Stimulated activated CD4-positive, alpha-beta T cell treated with anti-CD3 and anti-CD28 coated beads, Interleukin-4, amount 100 ng/mL, for 1 hour (primary cell): ENCODE results near the gene PRX.
"Not testable (repeated sequence)": the region's sequence is repeated elsewhere in the genome, so short reads cannot be mapped to it uniquely, and the experiment has no call there.

Experiments used
- DNase-seq: peaks from one replicate; pipeline ENCODE4 v3.0.0-alpha.2; 2020

PRX gene, protein sequence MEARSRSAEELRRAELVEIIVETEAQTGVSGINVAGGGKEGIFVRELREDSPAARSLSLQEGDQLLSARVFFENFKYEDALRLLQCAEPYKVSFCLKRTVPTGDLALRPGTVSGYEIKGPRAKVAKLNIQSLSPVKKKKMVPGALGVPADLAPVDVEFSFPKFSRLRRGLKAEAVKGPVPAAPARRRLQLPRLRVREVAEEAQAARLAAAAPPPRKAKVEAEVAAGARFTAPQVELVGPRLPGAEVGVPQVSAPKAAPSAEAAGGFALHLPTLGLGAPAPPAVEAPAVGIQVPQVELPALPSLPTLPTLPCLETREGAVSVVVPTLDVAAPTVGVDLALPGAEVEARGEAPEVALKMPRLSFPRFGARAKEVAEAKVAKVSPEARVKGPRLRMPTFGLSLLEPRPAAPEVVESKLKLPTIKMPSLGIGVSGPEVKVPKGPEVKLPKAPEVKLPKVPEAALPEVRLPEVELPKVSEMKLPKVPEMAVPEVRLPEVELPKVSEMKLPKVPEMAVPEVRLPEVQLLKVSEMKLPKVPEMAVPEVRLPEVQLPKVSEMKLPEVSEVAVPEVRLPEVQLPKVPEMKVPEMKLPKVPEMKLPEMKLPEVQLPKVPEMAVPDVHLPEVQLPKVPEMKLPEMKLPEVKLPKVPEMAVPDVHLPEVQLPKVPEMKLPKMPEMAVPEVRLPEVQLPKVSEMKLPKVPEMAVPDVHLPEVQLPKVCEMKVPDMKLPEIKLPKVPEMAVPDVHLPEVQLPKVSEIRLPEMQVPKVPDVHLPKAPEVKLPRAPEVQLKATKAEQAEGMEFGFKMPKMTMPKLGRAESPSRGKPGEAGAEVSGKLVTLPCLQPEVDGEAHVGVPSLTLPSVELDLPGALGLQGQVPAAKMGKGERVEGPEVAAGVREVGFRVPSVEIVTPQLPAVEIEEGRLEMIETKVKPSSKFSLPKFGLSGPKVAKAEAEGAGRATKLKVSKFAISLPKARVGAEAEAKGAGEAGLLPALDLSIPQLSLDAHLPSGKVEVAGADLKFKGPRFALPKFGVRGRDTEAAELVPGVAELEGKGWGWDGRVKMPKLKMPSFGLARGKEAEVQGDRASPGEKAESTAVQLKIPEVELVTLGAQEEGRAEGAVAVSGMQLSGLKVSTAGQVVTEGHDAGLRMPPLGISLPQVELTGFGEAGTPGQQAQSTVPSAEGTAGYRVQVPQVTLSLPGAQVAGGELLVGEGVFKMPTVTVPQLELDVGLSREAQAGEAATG (N-terminal part only)

DNA sequence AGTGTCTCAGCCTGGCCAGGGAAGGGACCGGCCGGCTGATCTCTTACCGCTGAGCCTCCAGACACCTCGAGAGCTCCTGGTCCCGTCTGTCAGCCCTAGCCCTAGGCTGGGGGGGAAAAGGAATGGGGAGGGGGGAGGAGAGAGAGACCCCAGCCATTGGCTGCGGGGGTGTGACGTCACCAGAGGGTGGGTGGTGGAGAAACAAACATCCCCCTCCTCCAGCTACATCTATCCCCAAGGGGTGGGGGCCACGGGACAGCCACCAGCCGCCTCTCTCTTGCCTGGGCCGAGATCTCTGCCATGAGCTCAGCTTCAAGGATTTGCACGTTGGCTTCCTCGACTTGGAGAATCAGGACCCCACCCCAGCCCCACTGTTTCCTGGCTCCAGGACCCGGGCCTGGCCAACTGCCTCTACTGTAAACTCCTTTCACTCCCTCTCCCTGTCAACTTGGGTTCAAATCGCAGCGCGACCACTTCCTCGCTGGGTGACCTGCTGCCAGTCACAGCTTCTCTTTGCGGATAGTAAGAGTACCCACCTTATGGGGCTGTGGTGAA is at the start of gene PRX:
TSS of gene PRX (minus strand) at position 88 of the 555 bp plus-strand sequence. CDS start 5,446 bp downstream, outside the sequence.
- DNase-seq, result no peak

DNA sequence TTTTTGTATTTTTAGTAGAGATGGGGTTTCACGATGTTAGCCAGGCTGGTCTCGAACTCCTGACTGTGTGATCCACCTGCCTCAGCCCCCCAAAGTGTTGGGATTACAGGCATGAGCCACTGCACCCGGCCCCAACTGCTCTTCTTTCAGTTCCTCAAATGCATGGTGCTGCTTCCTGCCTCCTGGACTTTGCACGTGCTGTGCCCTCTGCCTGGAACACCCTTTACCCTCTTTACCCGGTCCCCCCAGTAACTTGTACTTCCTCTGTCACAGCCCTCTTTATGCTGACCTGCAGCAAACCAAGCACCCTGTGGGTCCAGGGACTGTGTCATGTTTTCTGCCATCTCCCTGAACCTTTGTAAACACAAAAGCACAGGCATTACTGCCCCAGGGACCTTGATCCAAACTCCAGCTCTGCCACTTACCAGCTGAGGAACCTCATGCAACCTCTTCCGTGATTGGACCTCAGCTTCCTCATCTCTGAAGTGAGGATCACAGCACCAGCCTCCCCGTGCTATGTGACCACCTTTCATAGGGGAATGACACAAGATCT is 48.6 kb upstream of the PRX start:
- no peak for DNase-seq

GRCh38 chr19:40460185-40460584 is 47.0 kb upstream of the PRX start:
- DNase-seq, result no peak

- no peak for DNase-seq
Measured at GRCh38 chr19:40458597-40458974, 45.4 kb upstream of the PRX start.

DNA sequence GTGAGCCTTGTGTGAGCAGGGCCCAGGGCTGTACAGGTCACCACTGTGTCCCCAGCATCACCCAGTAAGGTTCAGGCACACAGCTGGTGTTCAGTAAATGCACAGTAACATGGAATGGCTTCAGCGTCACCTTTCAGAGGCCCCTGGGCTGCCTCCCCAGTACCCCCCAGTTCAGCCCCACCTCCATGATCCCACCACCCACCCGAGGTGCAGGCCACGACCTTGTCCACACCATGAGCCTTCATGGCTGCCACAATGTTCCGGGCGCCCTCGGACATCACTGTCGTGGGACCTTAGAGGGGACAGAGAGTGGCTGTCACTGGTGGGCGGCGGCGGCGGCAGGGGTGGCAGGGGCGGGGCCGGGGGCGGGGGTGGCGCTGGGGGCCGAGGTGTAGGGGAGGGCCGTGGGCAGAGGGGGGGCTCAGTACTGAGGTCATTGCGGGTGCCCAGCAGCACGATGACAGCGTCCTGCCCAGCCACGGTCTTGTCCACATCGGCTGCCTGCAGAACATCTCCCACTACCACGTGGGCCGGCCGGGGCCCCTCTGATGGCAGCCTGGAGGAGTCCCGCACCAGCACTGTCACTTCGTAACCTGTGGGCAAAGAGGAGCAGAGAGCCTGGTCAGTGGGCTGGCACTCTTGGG is 44.9 kb upstream of the PRX start:
- no peak for DNase-seq

DNA sequence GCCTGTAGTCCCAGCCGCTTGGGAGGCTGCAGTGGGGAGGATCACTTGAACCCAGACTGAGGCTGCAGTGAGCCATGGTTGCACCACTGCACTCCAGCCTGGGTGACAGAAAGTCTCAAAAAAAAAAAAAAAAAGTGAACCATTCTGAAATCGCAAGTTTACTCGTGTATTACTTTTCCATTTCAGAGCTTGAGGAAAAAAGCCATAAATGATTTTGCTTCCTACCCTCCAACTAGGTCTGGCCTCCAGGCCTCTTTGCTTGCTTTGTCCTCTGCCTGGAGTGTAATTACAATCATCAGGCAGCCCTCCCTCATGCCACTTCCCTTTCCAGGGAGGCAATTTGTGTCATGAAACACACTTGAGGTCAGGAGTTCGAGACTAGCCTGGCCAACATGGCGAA is 43.9 kb upstream of the PRX start:
- no peak for DNase-seq

DNA sequence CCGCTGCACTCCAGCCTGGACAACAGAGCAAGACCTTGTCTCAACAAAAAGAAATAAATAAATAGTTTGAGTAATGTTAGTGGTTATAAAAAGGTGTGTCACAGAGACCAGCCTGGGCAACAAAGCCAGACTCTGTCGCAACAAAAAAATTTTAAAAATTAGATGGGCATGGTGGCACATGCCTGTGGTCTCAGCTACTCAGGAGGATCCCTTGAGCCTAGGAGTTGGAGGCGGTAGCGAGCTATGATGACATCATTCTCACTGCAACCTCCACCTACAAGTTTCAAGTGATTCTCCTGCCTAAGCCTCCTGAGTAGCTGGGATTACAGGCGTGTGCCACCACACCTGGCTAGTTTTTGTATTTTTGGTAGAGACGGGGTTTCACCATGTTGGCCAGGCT is 40.8 kb upstream of the PRX start:
- DNase-seq, result not testable (repeated sequence)

GRCh38 chr19:40453151-40453735 is 40.1 kb upstream of the PRX start:
- DNase-seq, result no peak

DNA sequence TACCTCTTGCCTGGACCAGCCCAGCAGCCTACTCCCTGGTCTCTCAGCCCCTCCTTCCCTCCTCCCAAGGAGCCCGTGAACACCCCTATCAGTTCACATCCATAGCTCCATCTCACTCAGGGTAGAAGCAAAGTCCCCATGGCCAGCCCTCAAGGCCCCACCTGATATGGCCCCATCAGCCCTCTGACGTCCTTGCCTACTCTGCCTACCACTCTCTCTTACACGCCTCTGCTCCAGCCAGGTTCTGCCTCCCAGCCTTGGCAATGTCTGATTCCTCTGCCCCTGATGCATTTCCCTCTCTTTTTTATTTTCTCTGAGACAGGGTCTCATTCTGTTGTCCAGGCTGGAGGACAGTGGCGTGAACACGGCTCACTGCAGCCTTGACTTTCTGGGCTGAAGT is 38.8 kb upstream of the PRX start:
- DNase-seq, result no peak

- DNase-seq, result no peak
Measured at GRCh38 chr19:40450664-40451063, 37.5 kb upstream of the PRX start.

- DNase-seq, result no peak
Measured at GRCh38 chr19:40449506-40449905, 36.3 kb upstream of the PRX start.

GRCh38 chr19:40446263-40446784 is 33.1 kb upstream of the PRX start:
- DNase-seq, result no peak

- no peak for DNase-seq
Measured at GRCh38 chr19:40445780-40446262, 32.6 kb upstream of the PRX start.

GRCh38 chr19:40444825-40445312 is 31.7 kb upstream of the PRX start:
- no peak for DNase-seq

- DNase-seq, result peak; percentile 97
Measured at GRCh38 chr19:40444000-40444824, 31.0 kb upstream of the PRX start, which contains the start of gene SERTAD3. SERTAD3 (minus strand) TSS chr19:40444335; CDS start chr19:40442080, 2,255 bp downstream.

DNA sequence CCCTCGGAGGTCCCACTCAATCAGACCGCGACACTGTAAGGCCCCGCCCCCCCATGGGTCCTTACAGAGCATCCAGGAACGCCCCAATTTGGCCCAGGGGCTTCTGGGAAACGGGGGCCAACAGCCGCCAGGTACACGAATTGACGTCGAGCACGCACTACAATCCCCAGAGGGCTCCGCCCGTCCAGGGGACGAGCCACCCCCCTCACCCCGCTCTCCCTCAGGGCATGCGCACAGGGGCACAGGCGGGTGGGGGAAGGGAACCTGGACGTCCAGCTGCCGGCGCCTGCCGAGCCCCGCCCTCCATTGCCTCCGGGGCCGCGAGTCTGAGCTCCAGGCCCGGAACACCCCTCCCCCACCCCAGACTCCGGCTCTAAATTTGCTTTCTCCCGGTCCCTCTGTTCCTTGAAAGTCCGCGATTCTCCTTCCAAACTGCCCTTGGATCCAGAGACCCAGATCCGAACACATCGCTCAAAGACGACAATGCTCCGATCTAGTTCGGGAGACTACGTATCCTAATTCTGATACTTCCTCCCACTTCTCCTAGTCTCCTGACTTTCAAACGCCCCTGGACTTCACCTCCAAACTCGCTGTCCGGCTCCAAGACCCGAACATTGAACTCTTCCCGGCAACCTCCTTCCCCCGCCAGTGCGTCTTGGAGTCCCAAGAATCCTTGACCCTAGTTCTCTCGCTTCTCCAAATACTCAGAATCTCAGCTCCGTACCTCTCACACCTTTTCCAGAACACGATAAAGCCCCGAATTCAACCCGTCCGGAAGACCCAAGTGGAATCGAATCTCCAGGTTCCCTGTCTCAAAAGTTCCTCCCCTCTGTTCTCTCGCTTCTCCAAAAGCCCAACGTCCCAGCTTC is 30.2 kb upstream of the PRX start:
- DNase-seq, result peak; percentile 99

DNA sequence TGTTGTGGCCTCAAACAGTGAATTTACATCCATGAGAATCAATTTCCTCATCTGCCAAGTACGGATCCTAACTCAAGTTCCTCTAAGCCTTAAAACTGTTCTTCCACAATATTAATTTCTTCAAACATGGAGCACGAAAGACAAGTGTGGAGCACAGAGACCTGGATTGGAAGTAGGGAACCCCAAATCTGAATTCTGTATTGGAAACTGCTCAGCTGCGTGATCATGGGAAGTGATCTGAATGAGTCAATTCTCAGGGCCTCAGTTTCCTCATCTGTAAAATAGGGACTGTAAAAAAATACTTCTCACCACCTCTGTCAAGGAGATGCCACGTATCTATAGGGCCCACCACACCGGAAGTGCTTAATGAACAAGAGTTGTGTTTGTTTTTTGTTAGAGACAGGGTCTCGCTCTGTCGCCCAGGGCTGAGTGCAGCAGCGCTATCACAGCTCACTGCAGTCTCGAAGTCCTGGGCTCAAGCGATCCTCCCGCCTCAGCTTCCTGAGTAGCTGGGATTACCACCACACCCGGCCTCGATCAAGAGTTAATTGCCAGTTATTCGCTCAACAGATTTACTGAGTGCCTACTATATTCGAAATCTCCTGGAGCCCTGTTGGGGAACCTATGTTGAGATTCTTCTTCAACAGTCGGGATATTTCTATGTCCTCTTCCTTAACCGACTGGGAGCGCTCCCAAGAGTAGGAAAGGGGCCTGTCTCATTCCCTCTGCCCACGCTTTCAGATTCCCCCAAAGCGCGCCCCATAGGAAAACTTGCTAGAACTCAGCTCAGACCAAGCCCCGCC is 29.4 kb upstream of the PRX start:
- no peak for DNase-seq

GRCh38 chr19:40441719-40442253 is 28.6 kb upstream of the PRX start:
- DNase-seq, result no peak
